Hair follicle dermal papilla cell (primary cell): ENCODE measurements around the gene UTF1. TPM values are rescaled to one million over a fixed set of nuclear protein-coding genes. Genes with fewer than 3 reads are reported as not detected.

Experiments used
- total RNA-seq: library from RNA; depleted of rRNA; stranded (reverse); fragments of >200 nt; gene quantifications from 2 replicates; pipeline ENCODE4 v1.2.3, GENCODE V29; 2012

The UTF1 gene, protein sequence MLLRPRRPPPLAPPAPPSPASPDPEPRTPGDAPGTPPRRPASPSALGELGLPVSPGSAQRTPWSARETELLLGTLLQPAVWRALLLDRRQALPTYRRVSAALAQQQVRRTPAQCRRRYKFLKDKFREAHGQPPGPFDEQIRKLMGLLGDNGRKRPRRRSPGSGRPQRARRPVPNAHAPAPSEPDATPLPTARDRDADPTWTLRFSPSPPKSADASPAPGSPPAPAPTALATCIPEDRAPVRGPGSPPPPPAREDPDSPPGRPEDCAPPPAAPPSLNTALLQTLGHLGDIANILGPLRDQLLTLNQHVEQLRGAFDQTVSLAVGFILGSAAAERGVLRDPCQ
- total RNA-seq, result not detected in 2 replicates

DNA sequence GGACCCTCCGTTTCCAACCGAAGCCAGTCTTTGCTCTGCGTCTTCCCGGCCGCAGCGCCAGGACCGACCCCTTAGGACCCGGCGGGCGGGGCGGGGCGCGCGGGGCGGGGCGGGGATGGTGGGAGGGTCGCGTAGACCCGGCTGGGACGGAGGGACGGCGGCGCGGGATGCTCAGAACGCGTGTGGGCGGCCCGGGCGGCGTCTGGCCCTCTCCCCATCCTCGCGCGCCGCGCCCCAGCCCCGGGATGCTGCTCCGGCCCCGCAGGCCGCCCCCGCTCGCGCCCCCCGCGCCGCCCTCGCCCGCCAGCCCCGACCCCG, at the start of gene UTF1:
TSS of gene UTF1 (plus strand) at position 174 of the 318 bp plus-strand sequence. CDS start at position 246, 72 bp downstream.

DNA sequence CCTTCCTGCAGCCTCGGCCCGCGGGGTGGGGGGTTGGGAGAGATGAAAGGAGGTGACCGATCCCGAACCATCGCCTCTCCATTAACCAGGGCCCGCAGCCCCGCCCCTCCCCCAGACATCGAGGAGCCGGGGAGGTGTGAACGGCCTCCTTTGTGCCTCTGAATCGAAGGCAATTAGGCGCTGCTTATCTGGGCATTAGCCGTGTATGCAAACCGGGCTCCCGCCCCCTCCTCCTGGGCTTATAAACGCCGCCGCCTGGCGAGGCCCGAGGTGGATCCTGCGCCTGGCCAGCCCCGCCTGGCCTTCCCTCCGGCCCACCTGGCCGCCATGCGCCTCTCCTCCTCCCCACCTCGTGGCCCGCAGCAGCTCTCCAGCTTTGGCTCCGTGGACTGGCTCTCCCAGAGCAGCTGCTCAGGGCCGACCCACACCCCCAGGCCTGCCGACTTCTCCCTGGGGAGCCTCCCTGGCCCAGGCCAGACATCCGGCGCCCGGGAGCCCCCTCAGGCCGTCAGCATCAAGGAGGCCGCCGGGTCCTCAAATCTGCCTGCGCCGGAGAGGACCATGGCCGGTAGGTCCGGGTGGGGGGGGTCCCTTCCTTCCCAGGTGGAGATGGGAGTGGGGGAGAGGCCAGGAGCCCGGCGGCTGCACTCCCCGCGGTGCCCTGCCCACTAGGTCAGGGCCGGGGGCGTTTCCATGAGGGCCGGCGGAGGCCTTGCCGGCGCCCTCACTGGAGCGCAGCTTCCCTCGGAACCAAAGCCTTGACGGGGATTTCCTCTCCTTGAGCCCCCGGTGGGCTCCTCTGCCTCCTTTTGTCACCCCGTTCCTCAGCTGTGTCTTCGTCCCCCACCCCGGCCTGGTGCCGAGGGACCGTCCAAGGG, 7.8 kb downstream of the UTF1 start, which contains the start of gene VENTX:
TSS of gene VENTX (plus strand) at position 268 of the 878 bp plus-strand sequence. CDS start at position 328, 60 bp downstream.

DNA sequence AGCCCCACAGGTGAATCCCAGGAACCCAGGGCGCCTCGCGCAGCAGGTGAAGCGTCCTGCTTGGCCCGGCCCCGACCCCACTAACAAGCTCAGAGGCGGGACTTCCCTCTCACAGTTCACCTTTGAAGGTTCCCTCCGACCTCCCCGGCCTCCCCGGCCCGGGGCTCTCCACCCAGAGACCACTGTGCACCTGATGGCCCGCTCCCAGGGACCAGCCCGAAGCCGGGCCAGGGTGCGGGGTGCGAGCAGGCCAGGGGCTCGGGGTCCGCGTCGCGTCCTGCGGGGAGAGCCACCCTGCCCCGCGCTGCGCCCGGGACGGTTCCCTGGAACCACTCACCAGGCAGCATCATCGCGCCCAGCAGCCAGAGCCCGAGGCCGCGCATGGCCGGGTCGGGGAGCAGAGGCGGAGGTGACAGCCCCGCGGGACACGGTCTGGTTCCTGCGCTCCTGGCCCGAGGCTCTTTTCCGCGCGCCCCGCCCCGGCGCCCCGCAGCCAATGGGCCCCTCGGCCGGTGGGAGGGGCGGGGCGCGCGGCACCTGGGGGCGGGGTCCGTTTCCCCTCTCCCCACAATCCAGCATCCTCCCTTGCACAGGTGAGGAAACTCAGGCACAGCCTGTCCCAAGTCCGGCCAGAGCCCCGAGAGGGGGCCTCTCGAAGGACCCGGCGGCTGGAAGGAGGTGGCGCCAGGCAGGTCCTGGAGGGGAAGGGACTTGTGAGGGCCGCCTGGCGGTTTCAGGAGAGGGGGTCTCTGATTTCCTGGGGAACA, 46.6 kb downstream of the UTF1 start, which contains the start of gene ADAM8:
TSS of gene ADAM8 (minus strand) at position 434 of the 767 bp plus-strand sequence. CDS start at position 383, 51 bp downstream.

Other genes starting within 250 kb of the UTF1 start
- not detected in 2 replicates for gene ADGRA1, start 142.3 kb upstream of the UTF1 start, total RNA-seq
- 0.49 and 0.73 TPM in 2 replicates for gene KNDC1, start 70.0 kb upstream of the UTF1 start, total RNA-seq
- gene VENTX, start 7.6 kb downstream of the UTF1 start, total RNA-seq, result not detected in 2 replicates
- gene ADAM8, start 46.7 kb downstream of the UTF1 start, total RNA-seq, result 1.7 and 3.4 TPM in 2 replicates
- 73.3 and 76.1 TPM in 2 replicates for gene TUBGCP2, start 78.7 kb downstream of the UTF1 start, total RNA-seq
- gene ZNF511, start 78.7 kb downstream of the UTF1 start, total RNA-seq, result 21.7 and 23.2 TPM in 2 replicates
- not detected in 2 replicates for gene CALY, start 106.7 kb downstream of the UTF1 start, total RNA-seq
- gene PRAP1, start 117.2 kb downstream of the UTF1 start, total RNA-seq, result not detected in 2 replicates
- 21.1 and 28.4 TPM in 2 replicates for gene FUOM, start 127.8 kb downstream of the UTF1 start, total RNA-seq
- 40.7 and 47.6 TPM in 2 replicates for gene ECHS1, start 143.1 kb downstream of the UTF1 start, total RNA-seq
- gene PAOX, start 149.0 kb downstream of the UTF1 start, total RNA-seq, result 8.3 and 10.1 TPM in 2 replicates
- 25.1 and 26.8 TPM in 2 replicates for gene MTG1, start 163.9 kb downstream of the UTF1 start, total RNA-seq
- gene SPRN, start 194.4 kb downstream of the UTF1 start, total RNA-seq, result 0.16 and 0.49 TPM in 2 replicates
- gene SCART1, start 223.7 kb downstream of the UTF1 start, total RNA-seq, result 4.3 and 5.2 TPM in 2 replicates